Thyroid gland (tissue), 4 donors: ENCODE data around the gene C8A.

Source experiments
- POLR2A ChIP-seq, 2 donors: fragments of 450-650 bp; IDR thresholded peaks; one replicate each; pipeline ENCODE4 v1.6.1; 2017; ENCODE audit warnings: antibody characterized with exemption in 2 of 2, mild to moderate bottlenecking in 2 of 2, moderate library complexity in 1 of 2
- TF ChIP-seq, protein P1 (sequence below), 6 experiments: fragments of 200-600 bp in 3 of 6; fragments of 450-650 bp in 3 of 6; sonication (generic) in 3 of 6; IDR thresholded peaks; one replicate each; pipeline ENCODE4 v1.5.1; 2016 to 2019; ENCODE audit warnings: antibody characterized with exemption in 6 of 6, mild to moderate bottlenecking in 2 of 6, inconsistent platforms in 1 of 6, moderate library complexity in 1 of 6

DNA sequence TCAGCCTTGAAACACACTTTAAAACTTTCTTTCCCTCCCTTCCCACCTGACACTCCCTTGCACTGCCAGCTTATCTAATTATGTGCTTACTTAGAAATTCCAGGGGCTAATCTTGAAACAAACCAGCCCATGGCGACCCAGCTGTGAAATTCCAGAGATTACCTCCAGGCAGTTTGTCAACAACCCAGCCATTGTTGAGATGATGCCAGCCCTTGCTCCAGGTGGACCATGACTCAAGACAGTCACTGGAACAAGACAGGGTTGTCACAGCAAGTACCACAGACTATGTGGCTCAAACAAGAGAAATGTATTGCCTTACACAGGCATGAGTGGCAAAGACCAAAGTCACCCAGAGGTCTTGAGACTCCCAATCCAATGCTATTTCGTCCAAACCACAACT, 43.3 kb upstream of the C8A start:
- TF ChIP-seq, protein P1, sequence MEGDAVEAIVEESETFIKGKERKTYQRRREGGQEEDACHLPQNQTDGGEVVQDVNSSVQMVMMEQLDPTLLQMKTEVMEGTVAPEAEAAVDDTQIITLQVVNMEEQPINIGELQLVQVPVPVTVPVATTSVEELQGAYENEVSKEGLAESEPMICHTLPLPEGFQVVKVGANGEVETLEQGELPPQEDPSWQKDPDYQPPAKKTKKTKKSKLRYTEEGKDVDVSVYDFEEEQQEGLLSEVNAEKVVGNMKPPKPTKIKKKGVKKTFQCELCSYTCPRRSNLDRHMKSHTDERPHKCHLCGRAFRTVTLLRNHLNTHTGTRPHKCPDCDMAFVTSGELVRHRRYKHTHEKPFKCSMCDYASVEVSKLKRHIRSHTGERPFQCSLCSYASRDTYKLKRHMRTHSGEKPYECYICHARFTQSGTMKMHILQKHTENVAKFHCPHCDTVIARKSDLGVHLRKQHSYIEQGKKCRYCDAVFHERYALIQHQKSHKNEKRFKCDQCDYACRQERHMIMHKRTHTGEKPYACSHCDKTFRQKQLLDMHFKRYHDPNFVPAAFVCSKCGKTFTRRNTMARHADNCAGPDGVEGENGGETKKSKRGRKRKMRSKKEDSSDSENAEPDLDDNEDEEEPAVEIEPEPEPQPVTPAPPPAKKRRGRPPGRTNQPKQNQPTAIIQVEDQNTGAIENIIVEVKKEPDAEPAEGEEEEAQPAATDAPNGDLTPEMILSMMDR (IDR thresholded peaks at IDR 0.05): no peak
- no peak for TF ChIP-seq POLR2A (IDR thresholded peaks at IDR 0.05)
